Measurements from ENCODE around the gene ZNF618.

Gene ZNF618

DNA sequence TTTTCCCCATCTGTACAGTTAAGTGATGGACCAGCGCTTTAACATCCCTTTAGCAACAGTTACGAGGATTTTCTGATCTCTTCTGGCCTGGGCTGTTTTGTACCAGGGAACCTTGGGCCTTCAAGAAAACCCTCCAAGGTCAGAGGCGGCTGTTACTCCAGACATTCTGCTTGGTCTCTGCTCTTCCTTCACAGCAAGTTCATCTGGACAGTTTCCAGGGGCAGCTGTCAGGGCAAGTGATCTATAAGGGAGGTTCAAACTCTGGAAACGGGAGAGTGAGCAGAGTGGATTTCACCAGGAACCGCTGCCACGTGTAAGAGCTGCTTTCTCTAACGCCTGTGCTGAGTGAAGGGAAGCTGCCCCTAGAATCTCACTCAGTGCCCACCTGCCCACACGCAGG lies 36.7 kb downstream of the ZNF618 start:
- no peak for DNase-seq

DNA sequence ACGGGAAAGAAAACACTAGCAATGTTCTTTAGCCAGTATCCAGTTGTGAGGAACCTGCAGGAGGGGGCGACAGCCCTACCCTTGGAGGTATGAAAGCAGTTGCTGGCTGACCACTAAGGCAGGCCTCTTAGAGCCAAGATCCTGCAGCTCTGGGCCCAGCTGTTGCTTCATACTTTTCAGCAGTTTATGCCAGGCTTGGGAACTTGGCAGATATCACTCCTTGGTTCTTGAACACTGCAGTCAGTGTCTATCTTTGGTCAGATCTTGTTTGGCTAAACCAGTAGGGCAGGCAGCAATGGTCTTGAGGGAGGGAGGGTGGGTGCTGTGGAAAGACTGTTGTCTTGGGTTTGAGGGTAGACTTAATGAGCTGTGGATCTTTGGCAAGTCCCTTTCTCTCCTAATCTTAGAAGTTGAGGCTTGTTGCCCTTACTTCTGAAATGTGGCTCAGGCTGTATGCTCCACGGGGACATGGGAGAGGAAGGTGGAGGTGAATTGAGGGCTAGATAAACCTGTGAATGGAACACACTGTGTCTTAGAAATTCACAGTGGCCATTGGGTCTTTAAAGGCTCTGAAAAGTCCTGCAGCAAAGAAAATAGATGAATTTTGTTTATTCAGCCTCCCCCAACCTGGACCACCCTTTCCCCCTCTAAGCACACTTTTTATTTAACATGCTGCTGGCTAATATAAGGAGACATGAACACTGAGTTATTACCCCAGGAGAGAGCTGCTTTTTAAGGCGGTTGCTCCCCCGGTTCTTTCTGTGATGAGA lies 37.5 kb downstream of the ZNF618 start:
- no peak for DNase-seq

DNA sequence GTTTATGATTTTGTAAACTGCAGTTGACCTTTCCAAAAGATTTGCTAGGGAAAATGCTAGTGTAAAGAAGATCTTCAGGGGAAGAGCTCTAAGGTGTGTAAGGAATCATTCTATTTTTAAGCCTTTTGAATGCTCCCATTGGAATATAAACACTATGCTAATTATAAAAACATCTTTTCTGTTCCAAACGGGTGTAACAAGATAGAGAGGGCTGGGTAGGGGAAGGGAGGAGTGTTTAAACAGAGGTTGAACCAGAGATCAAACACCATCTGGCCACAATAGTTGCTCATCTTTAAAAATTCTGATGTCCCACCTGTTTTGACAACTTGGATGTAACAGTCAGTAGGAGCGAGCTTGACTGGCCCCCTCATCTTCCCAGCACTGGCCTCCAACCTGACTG lies 38.4 kb downstream of the ZNF618 start:
- DNase-seq = no peak

DNA sequence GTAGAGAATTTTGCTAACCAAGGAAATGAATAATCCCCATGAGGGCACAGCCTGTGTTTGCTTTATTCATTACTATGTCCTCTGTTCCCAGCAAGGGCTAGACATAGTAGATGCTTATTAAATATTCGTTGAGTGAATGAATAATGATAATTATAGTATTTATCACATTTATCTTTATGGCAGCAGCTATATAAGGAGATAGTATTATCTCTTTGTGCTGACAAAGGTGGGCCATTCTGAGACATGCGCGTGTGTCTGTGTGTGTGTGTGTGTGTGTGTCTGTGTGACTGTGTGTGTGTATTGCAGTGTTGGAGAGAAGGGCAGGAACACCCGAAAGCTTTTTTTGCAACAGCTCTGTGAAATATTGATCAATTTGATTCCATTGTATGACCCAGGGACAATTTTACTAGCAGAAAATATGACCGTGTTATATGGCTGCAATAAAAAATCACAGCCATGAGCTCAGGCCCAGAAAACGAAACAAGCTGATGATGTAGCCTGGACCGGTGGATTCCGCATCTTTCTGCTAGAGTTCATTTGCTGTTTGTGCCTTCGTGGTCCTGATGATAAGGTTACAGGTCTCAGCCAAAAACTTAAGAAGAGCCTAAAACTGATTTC lies 39.8 kb downstream of the ZNF618 start:
- no peak for DNase-seq

DNA sequence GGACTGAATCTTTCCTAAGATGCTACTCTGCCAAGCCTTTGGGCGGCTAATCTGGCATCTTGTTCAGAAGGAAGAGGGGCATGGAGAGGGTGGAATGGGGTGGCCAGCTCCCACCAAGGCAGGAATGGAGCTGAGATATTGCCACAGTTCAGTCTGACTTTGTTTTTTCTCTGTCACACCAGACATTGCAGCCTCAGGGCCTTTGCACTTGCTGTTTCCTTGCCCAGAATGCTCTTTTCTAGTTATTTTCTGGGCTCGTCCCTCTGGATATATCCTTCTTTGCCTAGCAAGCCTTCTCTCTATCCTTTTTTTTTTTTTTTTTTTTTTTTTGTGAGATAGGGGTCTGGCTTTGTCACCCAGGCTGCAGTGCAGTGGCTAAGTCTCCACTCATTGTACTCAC lies 40.8 kb downstream of the ZNF618 start:
- DNase-seq = no peak

DNA sequence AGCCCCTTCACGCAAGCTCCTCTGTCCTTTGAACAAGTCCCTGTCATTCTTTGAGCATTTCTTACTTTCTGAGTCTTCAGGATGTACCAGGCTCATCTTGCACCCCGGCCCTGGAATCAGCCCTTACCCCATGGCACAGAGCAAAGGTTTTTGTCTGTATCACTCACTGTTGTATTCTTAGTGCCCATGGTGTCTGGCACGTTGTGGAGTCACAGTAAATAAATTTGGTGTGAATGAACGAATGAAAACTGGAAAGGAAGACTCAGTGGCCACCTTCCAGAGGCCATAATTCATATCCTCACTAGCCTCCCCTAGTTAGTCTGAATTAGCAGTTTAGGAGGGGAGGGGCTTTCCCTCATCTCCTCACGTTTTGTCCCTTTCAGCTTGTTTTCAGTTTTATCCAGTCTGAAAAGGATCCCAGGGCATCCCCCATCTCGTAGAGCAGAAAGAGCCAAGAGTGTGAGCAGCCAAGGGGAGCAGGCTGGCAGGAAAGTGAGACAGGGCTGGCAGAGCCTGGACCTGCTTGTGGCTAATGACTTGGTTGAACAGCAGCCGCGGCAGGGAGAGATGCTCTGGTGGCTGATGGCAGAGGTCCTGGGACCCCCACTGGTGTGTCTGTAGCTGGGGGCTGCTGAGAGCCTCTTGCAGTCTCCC lies 42.7 kb downstream of the ZNF618 start:
- no peak for DNase-seq

DNA sequence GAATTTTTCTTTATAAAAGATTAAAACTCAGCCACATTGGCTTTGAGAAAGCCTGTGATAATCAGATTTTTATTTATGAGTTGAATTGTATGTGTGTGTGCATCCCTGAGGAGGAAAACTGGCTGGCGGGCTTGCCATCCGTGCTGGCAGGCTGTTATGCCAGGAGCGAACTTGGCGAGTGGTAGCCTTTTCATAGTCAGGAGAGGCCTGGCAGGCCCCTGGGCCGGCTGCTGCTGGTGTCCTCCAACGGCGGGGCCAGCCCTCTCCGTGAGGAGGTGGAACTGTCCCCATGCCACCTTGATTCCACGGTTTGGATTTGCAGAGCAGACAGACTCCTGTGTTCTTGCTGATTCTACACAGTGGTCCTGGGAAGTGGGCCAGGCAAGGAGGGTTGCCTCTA lies 43.3 kb downstream of the ZNF618 start:
- no peak for DNase-seq

DNA sequence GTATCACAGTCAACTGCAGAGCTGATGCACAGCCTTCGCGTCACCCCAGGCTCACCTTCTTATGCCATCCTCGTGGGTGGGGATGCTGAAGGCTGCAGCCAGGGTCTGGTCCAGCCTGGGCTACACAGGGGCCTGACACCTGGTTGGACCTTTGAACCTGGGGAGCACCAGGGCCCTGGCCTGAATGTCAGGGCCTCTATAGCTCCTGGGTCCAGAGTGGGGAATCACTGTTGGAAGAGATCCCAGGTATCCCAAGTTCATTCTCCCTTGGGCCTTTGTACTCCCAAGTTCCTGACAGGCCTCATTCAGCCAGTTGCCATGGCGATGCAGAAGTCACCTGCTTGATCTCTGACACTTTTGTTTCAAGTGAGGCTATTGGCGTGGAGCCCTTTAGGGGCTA lies 43.8 kb downstream of the ZNF618 start:
- DNase-seq = no peak

DNA sequence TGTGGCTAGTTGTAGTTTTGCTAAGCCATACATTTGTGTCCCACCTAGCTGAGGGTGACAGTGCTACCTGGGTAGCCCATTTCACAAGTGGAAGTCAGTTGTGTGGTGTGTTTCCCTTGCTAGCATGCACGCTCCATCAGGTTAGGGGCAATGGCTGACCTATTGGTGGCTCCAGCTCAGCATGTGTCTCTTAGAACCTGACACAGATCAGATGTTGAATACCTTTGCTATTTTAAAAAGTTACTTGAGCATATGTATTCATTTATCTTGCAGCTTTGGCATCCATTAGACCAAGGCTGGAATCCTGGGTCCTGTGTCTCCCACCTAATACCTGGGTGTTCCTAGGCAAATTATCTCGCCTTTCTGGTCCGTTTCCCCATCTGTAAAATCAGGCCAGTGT lies 44.8 kb downstream of the ZNF618 start:
- DNase-seq = no peak

DNA sequence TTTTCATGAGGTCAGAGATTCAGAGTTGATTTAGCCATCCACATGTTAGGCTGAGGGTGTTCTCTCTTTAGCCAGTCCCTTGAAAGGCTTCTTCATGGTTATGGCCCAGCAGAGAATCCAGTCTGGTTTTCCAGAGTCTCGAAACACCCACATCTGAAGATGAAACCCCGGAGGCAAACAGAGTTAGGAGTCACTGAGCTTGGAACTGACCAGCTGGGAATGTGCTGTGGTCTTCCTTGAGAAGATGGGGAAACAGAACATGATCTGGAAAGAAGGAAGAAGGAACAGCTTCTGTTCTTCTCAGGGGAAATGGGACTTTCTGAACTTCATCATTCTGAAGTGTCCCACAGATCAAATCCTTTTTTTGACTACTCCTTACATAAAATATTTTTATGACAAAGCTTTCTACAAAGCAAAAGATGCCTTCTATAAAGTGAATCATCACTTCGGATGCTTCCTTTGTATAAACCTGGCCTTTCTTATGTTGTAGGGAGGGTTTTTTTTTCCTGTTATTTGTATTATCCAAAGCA lies 45.4 kb downstream of the ZNF618 start:
- DNase-seq = no peak

DNA sequence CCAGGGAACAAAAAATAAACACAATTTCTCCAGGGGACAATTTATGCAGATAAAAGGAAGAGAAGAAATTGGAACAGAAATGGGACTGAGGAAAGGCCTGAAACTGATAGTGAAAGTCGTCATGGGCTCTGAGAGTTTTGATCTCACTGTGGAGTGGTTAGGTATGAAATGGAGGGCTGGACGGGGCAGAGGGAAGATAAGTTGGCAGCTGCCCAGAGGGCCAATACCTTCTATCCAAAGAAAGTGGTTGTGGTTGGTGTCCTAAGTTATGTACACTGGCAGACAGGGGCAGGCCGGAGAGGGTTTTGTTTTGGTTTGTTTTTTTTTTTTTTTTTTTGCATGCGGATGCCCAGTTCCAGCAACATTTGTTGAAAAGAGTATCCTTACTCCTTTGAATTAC lies 46.1 kb downstream of the ZNF618 start:
- DNase-seq = no peak

DNA sequence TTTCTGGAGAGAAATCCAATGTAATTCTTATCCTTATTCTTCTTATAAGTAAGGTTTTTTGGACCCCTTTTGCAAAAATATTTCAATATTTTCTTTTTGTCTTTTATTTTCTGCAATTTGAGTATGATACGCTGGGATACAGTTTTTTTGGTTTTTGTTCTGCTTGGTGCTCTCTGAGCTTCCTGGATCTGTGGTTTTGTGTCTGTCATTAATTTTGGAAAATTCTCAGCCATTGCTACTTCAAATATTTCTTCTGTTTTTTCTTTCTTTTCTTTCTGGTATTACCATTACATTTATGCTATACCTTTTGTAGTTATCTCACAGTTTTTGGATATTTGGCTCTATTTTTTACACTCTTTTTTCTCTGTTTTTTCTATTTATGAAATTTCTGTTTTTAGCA lies 50.1 kb downstream of the ZNF618 start:
- no peak for DNase-seq

DNA sequence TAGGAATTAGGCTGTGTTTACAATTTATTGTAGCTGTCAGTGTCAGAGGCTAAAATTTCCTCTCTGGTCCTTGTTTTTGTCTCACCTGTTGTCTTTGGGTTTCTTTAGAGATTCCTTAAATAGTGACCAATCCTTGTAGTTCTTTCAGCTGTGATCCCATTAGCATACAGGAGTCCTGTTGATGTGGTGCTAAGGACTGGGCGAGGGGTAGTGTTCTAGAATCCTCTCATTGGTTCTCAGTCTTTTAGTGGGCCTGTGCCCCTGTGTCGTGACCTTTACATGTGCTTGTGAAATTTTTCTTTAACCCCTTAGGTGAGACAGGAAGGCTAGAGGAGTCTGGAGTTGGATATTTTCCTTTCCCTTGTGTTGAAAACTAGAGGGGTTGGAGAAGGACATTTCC lies 51.2 kb downstream of the ZNF618 start:
- no peak for DNase-seq

DNA sequence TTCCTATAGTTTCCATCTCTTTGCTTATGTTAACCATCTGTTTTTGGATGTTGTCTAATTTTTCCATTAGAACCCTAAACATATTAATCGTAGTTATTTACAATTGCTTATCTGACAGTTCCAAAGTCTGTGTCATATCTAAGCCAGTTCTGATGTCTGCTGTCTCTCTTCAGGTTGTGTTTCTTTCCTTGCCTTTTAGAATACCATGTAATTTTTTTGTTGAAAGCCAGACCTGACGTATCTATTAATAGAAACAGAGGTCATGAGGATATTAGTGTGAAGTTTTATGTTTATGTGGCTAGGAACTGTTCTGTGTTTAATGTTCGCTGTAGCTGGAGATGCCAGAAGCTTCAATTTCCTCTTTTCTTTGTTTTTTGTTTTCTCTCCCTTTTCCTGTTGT lies 52.2 kb downstream of the ZNF618 start:
- DNase-seq = no peak

DNA sequence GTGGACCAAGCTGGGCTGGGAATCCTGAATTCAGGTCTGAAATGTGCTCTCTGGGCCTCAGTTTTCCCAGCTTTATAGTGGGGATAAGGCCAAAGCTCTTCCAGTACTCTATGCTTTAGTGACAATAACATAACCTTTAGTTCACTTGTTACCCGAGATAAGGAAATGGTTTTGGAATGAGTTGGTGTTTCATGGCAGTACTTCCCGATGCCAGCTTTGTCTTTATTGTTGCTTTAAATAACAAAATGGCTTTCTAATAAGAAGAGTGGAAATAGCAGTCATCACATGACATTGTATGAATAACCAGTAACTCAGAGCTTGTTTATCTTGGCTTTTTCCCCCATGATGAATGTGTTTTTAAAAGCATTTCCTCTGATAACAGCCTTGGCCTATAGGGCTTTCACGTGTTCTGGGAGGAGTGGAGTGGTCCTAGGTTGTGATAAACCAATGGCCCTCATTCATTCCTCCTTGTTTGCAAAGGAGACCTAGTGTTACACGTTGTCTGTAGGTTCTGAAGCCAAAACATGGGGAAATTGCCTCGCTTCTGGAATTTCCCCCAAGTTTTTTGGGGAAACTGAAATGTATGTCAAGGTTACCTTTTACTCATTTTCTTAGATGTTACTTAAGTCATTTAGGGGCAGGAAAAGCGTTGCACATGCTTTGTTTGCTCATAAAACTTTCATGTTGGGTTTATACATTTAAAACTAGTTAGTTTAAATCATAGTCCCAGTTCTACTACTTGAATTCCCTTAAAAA lies 53.7 kb downstream of the ZNF618 start:
- DNase-seq = no peak

DNA sequence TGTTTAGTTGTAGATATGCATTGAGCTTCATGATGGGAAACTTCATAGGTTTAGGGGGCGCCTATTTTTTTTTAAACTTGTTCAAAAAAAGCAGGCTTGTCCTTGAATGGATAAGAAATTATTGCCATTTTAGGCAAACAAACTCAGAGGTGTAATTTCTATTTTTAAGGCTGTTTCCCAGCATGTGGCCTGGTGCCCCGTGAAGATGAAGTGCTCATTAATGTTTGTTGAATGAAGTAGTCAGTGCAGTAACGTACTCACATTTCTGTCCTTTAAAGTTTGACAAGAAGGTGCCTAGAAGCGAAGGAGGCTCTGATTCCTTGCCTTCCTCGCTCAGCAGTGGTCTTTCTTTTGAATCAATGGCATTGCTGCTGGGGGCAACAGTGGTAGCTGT lies 54.3 kb downstream of the ZNF618 start:
- DNase-seq = no peak

DNA sequence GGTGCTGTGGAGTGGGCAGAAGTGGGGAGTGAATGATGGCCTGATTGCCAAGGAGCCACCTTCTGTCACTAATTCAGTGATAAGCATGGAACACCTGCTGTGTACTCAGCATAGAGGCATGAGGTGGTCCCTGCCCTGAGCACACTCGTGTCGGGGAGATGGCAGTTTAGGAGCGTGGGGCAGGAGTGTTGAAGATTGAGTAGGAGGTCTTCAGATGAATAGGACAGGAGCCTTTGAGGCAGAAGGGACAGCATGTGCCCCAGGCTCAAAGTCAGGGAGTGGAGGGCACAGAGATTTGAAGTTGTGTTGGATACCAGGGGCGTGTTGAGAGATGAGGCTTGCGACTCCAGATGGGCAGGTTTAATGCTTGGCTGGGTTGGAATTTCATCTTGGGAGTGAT lies 55.0 kb downstream of the ZNF618 start:
- no peak for DNase-seq

DNA sequence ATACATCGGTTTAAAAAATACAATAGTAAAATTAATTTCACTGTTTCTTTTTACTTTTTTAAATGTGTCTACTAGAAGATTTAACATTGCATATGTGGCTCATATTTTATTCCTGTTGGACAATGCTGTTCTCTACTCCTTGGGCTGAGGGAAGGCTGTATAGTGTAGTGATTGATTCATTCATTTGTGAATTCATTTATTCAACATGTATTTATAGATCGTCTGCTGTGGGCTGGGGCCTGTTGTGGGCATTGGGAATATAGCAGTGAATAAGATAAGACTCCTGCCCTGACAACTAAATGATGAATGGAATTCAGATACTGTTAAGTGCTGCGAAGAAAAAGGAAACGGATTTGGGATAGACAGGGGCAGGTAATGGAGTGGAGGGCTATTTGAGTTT lies 55.7 kb downstream of the ZNF618 start:
- no peak for DNase-seq

DNA sequence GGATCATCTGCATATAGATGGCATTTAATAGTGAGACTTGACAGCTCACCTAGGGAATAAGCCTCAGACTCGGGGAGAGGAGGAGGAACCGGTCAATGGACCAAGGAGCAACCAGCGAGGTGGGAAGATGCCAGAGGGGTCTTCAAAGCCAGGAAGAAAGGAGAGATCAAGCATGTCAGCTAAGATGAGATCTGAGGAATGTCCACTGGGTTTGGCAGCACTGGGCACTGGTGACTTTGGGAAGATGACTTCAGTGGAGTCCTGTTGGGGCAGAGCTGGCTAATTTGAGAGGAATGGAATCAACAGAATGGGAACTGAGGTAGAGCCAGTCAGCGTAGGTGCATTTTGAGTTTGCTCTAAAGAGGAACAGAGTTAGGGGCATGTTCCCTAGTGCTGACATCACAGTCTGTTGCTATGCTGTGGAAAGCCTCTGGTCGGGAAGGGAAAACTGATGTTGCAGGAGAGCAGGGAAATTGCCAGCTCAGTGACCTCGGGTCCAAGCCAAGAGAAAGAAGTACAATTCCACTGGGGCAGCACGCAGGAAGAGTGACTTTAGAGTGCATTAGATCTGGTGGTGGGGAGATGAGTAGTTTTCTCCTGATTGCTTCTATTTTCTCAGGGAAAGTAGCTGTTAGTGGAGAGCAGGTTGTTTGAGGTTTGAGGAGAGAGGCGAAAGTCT lies 56.9 kb downstream of the ZNF618 start:
- DNase-seq = no peak

DNA sequence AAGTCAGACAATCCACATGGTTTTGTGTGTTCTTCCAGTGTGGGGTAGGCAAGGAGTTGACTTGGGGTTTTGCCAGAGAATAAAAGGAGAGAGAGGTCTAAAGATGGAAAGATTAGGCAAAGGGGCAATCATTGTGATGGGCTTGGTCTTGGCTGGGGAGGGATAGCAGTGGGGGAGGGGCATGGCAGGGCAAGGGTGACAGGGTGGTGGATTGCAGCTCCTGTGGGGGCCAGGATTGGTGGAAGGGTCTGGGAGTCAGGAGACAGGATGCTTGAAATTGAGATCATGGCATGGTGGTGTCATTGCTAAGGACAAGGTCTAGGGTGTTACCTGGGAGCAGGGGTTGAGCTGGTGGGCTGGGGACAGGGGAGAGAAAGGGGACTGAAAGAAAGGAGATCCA lies 57.6 kb downstream of the ZNF618 start:
- no peak for DNase-seq

DNA sequence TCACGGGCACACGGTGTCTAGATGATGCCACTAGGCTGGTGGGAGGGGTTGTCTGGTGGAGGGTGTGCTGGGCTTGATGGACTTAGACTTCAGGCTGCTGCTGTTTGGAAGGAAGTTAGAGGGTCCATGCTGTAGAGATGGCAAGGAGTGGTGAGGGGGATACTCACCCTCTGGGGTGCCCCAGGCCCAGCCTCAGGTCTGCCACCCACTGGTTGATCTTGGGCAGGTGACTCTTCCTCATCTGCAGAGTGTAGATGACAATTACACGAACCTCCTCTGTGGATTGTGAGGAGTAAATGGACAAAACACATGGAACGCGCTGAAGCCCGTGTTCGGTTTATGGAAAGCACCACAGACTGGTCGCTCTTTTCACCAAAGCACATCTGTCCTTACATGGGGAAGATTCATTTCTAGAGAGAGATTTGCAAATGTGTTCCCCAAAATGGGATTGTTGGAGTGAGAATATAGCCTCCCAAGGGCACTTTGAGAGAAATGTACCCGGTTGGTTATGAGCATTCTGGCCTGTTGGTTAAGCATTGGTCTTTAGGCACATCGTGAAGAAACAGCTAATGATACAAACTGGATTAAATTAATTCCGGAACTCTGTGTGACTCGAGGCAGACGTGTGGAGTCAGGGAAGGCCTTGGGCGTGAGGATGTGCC lies 58.2 kb downstream of the ZNF618 start:
- no peak for DNase-seq
